Posterior cingulate gyrus (tissue), 11 donors: ENCODE results near the gene RHO.
"Not testable (repeated sequence)": the region's sequence is repeated elsewhere in the genome, so short reads cannot be mapped to it uniquely, and the experiment has no call there.

Experiments used
- DNase-seq, 10 donors: peaks; one replicate each; pipeline versions ENCODE4 v3.0.0 to v3.0.0-alpha.2; 2020 to 2021; ENCODE audit warnings: mixed read lengths in 3 of 10
- intact Hi-C: fragments of 100-400 bp; cut with DNase I; formaldehyde crosslinking; loops from one replicate; pipeline ENCODE4 v1.15.1; 2023

Gene RHO

DNA sequence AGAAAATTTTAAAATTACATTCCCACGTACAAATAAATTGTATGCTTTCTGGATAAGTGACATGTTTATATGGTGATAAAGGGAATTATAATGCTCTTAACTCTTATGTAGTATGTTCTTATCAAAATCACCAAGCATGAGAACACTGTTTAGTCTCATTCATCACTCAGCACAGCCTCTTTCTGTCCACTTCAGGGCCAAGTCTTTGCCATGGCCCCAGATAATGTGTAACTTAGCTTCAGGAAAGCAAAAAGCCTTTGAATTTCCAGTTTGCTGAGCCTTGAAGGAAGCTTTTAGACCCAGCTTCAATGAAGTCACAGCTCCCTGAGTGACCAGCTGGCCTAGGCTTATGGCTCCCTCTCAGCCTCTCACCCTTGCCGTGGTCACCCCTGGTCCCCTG, 30.6 kb upstream of the RHO start:
- intact Hi-C loops, DNase-seq: not testable (repeated sequence)

- intact Hi-C loops, result not testable (repeated sequence)
- DNase-seq, result peak in 1 of 10 donors; percentile 44
Measured at GRCh38 chr3:129498603-129499488, 29.6 kb upstream of the RHO start.

GRCh38 chr3:129499604-129500333, 28.7 kb upstream of the RHO start:
- intact Hi-C loops, result not testable (repeated sequence)

DNA sequence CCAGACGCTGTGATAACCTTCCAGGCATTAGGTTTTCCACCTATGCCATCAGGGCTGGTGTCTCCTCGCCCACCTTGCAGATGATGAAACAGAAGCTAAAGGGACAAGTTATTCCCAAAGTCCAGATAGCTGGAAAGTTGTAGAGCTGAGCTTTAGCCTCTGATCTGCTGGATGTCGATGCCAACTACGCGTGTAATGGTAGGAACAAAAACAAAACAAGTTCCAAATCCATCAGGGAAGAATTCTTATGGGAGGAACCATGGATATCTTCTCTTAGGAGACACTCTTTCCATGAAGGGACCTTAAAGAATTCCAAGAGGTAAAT, 28.1 kb upstream of the RHO start:
- intact Hi-C loops, result no loop called here
- no peak for DNase-seq

More at GRCh38 chr3:129499604-129500333, 28.7 kb upstream of the RHO start:
- peak in 1 of 10 donors; percentile 10 for DNase-seq

GRCh38 chr3:129501630-129502029, 26.8 kb upstream of the RHO start:
- DNase-seq, result no peak
- intact Hi-C loops, result no loop called here

DNA sequence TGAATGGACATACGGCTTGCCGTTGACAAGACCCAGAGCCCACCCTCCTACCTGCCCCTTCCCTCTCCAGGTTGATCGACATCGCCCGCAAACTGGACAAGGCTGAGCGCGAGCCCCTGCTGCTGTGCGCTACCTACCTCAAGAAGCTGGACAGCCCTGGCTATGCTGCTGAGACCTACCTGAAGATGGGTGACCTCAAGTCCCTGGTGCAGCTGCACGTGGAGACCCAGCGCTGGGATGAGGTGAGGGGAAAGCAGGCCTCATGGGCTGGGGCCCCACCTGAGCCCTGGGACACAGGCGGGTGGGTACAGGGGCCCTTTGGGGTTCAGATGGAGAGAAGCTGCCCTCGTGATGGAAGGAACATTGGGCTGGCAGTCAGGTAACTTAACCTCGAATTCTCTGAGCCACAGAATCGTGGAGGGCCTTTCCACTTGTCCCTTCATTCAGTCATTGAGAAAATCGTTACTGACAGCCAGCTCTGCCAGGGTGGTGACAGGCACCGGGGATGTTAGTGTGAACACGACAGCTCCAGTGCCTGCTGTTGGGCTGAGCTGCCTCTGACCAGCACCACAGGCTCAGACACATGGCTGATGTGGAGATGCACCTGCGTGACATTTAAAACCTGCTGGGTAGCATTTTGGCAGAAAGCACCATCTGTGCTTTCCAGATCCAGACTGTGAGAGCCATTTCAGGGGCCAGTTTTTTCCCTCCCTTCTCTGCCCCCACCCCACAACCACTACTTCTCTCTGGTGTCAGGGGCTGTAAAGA, 25.6 kb upstream of the RHO start:
- DNase-seq, result peak in 2 of 10 donors; percentile 56 to 89
- intact Hi-C loops, result no loop called here

GRCh38 chr3:129503471-129504291, 24.8 kb upstream of the RHO start:
- intact Hi-C loops, result no loop called here
- peak in 1 of 10 donors; percentile 24 for DNase-seq

DNA sequence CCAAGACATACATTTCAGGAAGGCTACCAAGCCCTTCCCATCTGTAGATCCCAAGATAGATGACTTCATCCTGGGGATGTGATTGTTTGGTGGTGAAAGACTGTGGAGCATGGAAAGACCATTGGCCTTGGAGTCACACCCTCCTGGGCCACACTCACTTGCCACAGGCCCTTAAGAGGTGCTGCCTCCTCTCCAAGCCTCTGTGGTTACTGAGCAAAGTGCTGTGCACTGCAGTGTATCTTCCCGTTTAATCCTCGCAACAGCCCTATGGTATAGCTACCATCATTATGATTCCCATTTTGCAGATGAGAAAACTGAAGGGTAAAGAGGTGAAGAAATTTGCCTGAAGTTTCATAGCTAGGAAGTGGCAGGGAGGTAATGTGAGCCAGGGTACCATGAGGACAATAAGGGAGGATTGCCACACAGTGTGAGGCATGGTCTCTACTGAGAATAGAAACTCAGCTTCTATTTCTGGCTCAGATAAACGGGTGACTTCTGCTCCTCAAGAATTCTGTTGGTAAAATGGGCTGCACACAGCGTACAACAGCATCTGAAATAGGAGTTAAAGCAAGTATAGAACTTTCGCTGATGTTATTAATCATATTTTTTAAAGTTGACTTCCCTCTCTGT, 23.9 kb upstream of the RHO start:
- intact Hi-C loops, result no loop called here
- no peak for DNase-seq

DNA sequence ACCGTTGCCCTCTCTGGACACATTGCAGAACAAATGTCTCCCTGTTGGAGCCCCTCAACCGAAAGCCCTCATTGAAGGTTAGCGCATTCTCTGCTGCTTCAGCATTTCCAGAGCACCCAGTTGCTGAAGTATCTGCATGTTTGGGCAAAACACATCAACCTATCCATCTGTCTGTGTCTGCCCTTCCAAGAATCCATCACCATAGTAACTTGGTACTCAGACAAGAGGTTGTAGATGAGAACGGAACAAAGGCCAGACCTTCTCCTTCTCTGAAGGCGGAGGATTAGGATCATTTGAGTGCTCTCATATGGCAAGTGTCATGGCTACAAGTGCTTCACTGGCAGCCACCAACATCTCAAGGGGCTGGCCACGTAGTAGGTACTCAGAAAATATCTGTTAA, 23.1 kb upstream of the RHO start:
- DNase-seq, result no peak
- intact Hi-C loops, result no loop called here

DNA sequence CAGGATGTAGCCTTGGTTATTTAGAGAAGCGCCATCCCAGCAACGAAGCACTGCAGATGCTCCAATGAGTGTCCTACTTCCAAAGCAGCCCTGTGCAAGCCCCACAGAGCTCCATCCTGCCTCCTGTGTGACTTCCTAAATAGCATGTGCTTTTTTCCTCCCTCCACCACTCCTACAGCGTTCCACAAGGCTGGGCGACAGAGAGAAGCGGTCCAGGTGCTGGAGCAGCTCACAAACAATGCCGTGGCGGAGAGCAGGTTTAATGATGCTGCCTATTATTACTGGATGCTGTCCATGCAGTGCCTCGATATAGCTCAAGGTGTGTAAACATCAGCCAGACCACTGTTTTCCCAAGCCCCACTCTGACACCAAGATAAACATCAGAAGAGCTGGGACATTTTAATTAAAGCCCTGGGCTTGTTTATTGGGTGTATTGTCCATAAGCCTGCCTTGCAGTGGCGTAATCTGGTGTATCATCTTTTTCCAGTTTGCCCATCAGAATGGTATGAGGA, 22.2 kb upstream of the RHO start:
- peak in 7 of 10 donors; percentile 45 to 90 (median 58) for DNase-seq

GRCh38 chr3:129507181-129507831, 21.1 kb upstream of the RHO start:
- DNase-seq, result peak; percentile 53 to 96 (median 71)
- intact Hi-C loops, result no loop called here

More for the DNA sequence above, 22.2 kb upstream of the RHO start:
- intact Hi-C loops, result no loop called here

DNA sequence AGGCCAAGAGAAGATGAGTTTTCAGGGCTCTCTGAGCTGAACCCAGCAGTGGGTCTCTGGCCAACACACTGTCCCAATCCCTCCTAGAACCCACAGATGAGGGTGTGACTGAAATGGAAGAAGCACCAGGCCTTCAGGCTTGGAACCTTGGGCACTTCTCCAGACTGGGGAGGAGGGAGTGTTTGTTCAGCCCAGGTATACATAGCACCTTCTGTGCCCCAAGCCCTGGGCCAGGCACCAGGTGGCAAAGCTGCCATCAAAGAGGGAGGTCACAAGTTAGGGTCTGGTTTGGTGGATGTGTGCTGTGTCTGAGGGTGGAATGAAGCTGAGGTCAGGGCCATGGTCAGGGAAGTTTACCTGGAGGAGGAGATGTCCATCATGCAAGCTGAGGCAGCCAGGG, 15.8 kb upstream of the RHO start:
- intact Hi-C loops, result no loop called here
- peak in 1 of 10 donors; percentile 8 for DNase-seq

- intact Hi-C loops, result no loop called here
- DNase-seq, result no peak
Measured at GRCh38 chr3:129513705-129514104, 14.7 kb upstream of the RHO start.

- intact Hi-C loops, result no loop called here
- DNase-seq, result no peak
Measured at GRCh38 chr3:129514110-129514509, 14.3 kb upstream of the RHO start.

- intact Hi-C loops, result no loop called here
- DNase-seq, result no peak
Measured at GRCh38 chr3:129514563-129514962, 13.9 kb upstream of the RHO start.

DNA sequence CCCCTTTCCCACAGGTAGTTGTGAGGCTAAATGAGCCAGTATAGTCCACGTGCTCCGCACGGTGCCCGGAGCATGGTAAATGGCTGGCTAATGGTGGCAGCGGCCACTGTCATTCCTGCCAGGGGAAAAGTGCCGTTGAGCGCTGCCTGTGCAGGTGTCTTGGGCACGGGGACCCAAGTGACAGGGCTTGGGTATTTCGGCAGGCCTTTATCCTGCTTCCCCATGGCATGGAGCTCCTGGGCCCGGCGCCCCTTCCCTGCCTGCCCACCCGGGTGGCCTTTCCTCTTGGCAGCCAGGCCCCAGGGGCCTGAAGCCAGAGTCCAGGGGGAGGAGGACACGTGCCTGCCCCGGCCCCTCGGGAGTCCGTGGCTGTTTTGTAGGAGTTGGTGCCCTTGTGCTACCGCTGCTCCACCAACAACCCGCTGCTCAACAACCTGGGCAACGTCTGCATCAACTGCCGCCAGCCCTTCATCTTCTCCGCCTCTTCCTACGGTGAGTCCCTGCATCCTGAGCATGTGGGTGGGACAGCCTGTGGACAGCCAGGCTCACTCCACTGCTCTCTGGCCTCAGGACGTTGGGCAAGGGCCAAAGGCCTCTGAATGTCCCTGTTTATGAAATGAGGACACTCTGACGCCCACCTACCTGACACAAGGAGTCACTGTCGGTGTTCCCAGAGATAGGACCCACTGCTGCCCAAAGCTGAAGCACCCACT, 13.2 kb upstream of the RHO start:
- intact Hi-C loops, result not testable (repeated sequence)
- DNase-seq, result peak in 1 of 10 donors; percentile 50

DNA sequence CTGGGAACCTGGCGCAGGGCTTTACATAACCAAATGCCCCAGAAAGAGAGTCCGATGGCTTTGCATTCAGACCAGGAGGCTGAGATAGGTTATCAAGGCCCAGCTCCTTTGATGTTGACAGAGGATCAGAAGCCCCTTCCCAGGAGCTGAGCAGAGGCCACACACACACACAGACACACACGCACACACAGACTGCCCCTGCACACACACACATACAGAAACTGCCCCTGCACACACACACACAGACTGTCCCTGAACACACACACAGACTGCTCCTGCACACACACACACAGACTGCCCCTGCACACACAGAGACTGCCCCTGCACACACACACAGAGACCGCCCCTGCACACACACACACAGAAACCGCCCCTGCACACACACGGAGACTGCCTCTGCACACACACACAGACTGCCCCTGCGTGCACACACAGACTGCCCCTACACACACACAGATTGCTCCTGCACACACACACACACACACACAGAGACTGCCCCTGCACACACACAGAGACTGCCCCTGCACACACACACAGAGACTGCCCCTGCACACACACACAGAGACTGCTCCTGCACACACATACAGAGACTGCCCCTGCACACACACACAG, 12.5 kb upstream of the RHO start:
- peak in 1 of 10 donors; percentile 48 for DNase-seq
- intact Hi-C loops, result not testable (repeated sequence)

DNA sequence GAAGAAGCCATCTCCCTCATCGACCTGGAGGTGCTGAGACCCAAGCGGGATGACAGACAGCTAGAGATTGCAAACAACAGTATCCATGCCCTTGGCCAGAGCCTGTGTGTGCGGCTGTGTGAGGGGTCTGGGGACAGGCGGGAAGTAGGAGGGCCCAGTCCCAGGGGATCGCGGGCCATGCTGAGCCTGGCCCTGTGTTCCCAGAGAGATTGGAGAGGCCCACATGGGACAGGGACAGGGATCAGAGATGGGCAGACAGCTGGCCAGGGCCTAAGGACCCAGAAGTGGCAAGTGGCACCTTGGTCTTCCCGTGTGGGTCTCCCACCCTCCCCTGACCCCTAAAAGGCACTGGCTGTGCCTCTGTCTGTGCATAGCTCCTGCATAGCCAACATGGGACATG, 10.9 kb upstream of the RHO start:
- no peak for DNase-seq
- intact Hi-C loops, result no loop called here
